HG03045 (cell line): ENCODE measurements around the gene AGFG2.
A peak's percentile ranks its signal among the peaks of the same experiment; 100 is the strongest.
"Not testable (repeated sequence)": the region's sequence is repeated elsewhere in the genome, so short reads cannot be mapped to it uniquely, and the experiment has no call there.

Experiments
- ATAC-seq: cut with Tn5 transposase; IDR thresholded peaks from one replicate; pipeline ENCODE4 v1.9.1; 2021; ENCODE audit warnings: mild to moderate bottlenecking, moderate library complexity; ENCODE audit not compliant: unreplicated experiment

The AGFG2 gene

GRCh38 chr7:100538654-100539435, at the start of gene AGFG2:
Gene AGFG2 (plus strand): TSS chr7:100539203. CDS start chr7:100539347, 144 bp downstream.
- ATAC-seq, result peak; percentile 95

GRCh38 chr7:100489824-100490223, 49.2 kb upstream of the AGFG2 start:
- ATAC-seq, result no peak

- ATAC-seq, result no peak
Measured at GRCh38 chr7:100490483-100491191, 48.4 kb upstream of the AGFG2 start.

- no peak for ATAC-seq
Measured at GRCh38 chr7:100491192-100491578, 47.8 kb upstream of the AGFG2 start.

GRCh38 chr7:100492738-100493475, 46.1 kb upstream of the AGFG2 start:
- ATAC-seq, result no peak

- no peak for ATAC-seq
Measured at GRCh38 chr7:100493476-100494264, 45.3 kb upstream of the AGFG2 start.

- no peak for ATAC-seq
Measured at GRCh38 chr7:100496509-100496908, 42.5 kb upstream of the AGFG2 start.

- not testable (repeated sequence) for ATAC-seq
Measured at GRCh38 chr7:100500743-100501142, 38.3 kb upstream of the AGFG2 start.

- ATAC-seq, result not testable (repeated sequence)
Measured at GRCh38 chr7:100504031-100504430, 35.0 kb upstream of the AGFG2 start.

GRCh38 chr7:100504887-100505611, 34.0 kb upstream of the AGFG2 start:
- ATAC-seq, result no peak

- no peak for ATAC-seq
Measured at GRCh38 chr7:100506356-100506923, 32.6 kb upstream of the AGFG2 start.

- ATAC-seq, result no peak
Measured at GRCh38 chr7:100509231-100509630, 29.8 kb upstream of the AGFG2 start.

- no peak for ATAC-seq
Measured at GRCh38 chr7:100510437-100511239, 28.4 kb upstream of the AGFG2 start.

- no peak for ATAC-seq
Measured at GRCh38 chr7:100513212-100513810, 25.7 kb upstream of the AGFG2 start.

GRCh38 chr7:100515072-100515532, 23.9 kb upstream of the AGFG2 start:
- no peak for ATAC-seq

- no peak for ATAC-seq
Measured at GRCh38 chr7:100516135-100516812, 22.7 kb upstream of the AGFG2 start.

- no peak for ATAC-seq
Measured at GRCh38 chr7:100517305-100517704, 21.7 kb upstream of the AGFG2 start.

GRCh38 chr7:100519580-100519979, 19.4 kb upstream of the AGFG2 start:
- ATAC-seq, result no peak
